ENCODE measurements around the gene ADAM29.

The ADAM29 gene

DNA sequence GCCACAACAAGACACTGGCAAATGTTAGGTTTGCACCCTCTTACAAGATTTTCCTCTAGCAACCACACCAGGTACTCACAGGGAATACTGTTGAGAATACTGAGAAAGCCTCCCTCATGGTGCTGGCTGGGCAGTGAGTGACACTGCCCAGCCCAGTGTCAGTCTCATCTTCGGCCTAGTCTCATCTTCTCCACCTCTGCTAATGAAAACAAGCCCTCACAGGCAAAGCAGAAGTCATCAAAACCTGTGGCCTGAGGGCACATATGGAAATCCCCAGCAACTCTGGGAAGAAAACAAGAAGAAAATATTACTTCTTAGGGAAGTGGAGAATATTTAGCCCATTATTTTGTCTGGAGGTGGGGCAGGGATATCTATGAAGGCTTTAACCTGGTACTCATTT lies 7.9 kb upstream of the ADAM29 start:
- ATAC-seq = no peak

DNA sequence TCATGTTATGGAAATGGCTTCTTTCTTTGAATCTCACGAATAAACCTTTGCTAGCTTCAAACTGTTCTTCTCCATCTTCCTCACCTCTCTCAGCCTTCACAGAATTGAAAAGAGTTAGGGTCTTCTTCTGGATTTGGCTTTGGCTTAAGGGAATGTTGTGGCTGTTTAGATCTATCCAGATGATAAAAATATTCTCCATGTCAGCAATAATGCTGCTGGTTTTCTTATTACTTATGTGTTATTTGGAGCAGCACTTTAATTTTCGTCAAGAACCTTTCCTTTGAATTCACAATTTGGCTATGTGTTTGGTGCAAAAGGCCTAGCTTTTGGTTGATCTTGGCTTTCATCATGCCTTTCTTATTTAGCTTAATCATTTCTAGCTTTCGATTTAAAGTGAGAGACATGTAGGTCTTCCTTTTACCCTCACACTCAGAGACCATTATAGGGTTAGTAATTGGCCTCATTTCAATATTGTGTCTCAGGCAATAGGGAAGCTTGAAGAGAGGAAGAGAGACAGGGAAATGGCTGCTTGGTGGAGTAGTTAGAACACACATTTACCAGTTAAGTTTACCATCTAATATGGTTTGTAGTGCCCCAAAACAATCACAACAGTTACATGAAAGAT lies 5.1 kb upstream of the ADAM29 start:
- no peak for TF ChIP-seq ZFP30 (CRISPR knock-in tag; IDR thresholded peaks at IDR 0.05)
- no peak for TF ChIP-seq ZNF8 (CRISPR knock-in tag; IDR thresholded peaks at IDR 0.05)
- no peak for TF ChIP-seq ISL1 (CRISPR knock-in tag; IDR thresholded peaks at IDR 0.05)
- TF ChIP-seq ZNF70 (CRISPR knock-in tag; IDR thresholded peaks at IDR 0.05) = no peak
- TF ChIP-seq, protein P1, sequence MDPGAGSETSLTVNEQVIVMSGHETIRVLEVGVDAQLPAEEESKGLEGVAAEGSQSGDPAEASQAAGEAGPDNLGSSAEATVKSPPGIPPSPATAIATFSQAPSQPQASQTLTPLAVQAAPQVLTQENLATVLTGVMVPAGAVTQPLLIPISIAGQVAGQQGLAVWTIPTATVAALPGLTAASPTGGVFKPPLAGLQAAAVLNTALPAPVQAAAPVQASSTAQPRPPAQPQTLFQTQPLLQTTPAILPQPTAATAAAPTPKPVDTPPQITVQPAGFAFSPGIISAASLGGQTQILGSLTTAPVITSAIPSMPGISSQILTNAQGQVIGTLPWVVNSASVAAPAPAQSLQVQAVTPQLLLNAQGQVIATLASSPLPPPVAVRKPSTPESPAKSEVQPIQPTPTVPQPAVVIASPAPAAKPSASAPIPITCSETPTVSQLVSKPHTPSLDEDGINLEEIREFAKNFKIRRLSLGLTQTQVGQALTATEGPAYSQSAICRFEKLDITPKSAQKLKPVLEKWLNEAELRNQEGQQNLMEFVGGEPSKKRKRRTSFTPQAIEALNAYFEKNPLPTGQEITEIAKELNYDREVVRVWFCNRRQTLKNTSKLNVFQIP (CRISPR knock-in tag; IDR thresholded peaks at IDR 0.05; ENCODE audit: borderline replicate concordance, low read depth) = no peak
- TF ChIP-seq, protein P2, sequence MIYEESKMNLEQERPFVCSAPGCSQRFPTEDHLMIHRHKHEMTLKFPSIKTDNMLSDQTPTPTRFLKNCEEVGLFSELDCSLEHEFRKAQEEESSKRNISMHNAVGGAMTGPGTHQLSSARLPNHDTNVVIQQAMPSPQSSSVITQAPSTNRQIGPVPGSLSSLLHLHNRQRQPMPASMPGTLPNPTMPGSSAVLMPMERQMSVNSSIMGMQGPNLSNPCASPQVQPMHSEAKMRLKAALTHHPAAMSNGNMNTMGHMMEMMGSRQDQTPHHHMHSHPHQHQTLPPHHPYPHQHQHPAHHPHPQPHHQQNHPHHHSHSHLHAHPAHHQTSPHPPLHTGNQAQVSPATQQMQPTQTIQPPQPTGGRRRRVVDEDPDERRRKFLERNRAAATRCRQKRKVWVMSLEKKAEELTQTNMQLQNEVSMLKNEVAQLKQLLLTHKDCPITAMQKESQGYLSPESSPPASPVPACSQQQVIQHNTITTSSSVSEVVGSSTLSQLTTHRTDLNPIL (CRISPR knock-in tag; IDR thresholded peaks at IDR 0.05; ENCODE audit: low read depth) = no peak
- TF ChIP-seq ZNF565 (CRISPR knock-in tag; conservative IDR thresholded peaks at IDR 0.05; ENCODE audit: low read depth) = no peak
- no peak for TF ChIP-seq TCF4 (CRISPR knock-in tag; IDR thresholded peaks at IDR 0.05; ENCODE audit: borderline replicate concordance)
- TF ChIP-seq, protein P3, sequence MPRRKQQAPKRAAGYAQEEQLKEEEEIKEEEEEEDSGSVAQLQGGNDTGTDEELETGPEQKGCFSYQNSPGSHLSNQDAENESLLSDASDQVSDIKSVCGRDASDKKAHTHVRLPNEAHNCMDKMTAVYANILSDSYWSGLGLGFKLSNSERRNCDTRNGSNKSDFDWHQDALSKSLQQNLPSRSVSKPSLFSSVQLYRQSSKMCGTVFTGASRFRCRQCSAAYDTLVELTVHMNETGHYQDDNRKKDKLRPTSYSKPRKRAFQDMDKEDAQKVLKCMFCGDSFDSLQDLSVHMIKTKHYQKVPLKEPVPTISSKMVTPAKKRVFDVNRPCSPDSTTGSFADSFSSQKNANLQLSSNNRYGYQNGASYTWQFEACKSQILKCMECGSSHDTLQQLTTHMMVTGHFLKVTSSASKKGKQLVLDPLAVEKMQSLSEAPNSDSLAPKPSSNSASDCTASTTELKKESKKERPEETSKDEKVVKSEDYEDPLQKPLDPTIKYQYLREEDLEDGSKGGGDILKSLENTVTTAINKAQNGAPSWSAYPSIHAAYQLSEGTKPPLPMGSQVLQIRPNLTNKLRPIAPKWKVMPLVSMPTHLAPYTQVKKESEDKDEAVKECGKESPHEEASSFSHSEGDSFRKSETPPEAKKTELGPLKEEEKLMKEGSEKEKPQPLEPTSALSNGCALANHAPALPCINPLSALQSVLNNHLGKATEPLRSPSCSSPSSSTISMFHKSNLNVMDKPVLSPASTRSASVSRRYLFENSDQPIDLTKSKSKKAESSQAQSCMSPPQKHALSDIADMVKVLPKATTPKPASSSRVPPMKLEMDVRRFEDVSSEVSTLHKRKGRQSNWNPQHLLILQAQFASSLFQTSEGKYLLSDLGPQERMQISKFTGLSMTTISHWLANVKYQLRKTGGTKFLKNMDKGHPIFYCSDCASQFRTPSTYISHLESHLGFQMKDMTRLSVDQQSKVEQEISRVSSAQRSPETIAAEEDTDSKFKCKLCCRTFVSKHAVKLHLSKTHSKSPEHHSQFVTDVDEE (CRISPR knock-in tag; IDR thresholded peaks at IDR 0.05) = no peak
- no peak for TF ChIP-seq BACH2 (CRISPR knock-in tag; IDR thresholded peaks at IDR 0.05; ENCODE audit: borderline replicate concordance)
- TF ChIP-seq ZFP3 (CRISPR knock-in tag; IDR thresholded peaks at IDR 0.05) = no peak
- no peak for TF ChIP-seq ZC3H10 (CRISPR knock-in tag; IDR thresholded peaks at IDR 0.05)
- TF ChIP-seq GLIS3 (CRISPR knock-in tag; IDR thresholded peaks at IDR 0.05) = no peak
- no peak for ATAC-seq

More for the DNA sequence above, 7.9 kb upstream of the ADAM29 start:
- TF ChIP-seq, protein P3 (CRISPR knock-in tag; IDR thresholded peaks at IDR 0.05) = no peak
- no peak for TF ChIP-seq GLIS3 (CRISPR knock-in tag; IDR thresholded peaks at IDR 0.05)
- no peak for TF ChIP-seq CSDC2 (CRISPR knock-in tag; IDR thresholded peaks at IDR 0.05)
- TF ChIP-seq, protein P2 (CRISPR knock-in tag; IDR thresholded peaks at IDR 0.05; ENCODE audit: low read depth) = no peak
- TF ChIP-seq TCF4 (CRISPR knock-in tag; IDR thresholded peaks at IDR 0.05; ENCODE audit: borderline replicate concordance) = no peak

DNA sequence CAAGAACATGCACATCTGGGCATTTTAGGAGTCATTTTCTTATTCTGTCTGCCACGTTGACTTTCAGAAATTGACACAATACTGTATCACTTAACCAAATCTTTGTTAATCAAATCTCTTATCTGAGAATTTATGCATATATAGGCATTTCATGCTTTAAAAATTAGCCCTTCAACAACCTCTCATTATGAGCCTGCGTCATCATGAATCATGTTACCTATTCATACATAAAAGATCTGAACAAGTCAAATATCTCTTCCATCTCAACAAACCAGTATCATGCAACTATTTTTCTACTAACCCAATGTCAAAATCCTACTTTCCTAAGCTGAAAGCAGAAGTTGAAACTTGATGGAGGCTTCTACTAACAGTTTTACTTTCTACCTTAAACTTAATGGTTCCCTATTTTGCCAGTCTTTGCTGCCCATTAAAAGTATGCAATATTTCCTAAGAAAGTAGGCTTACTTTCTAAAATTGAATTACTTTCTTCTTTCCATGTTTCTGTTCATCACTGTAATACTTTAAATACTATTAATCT lies 1.8 kb downstream of the ADAM29 start:
- no peak for ATAC-seq
- no peak for TF ChIP-seq PPARA (CRISPR knock-in tag; IDR thresholded peaks at IDR 0.05; ENCODE audit: borderline replicate concordance)
- TF ChIP-seq SNAI2 (CRISPR knock-in tag; IDR thresholded peaks at IDR 0.05) = no peak
- TF ChIP-seq, protein P4, sequence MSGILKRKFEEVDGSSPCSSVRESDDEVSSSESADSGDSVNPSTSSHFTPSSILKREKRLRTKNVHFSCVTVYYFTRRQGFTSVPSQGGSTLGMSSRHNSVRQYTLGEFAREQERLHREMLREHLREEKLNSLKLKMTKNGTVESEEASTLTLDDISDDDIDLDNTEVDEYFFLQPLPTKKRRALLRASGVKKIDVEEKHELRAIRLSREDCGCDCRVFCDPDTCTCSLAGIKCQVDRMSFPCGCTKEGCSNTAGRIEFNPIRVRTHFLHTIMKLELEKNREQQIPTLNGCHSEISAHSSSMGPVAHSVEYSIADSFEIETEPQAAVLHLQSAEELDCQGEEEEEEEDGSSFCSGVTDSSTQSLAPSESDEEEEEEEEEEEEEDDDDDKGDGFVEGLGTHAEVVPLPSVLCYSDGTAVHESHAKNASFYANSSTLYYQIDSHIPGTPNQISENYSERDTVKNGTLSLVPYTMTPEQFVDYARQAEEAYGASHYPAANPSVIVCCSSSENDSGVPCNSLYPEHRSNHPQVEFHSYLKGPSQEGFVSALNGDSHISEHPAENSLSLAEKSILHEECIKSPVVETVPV (CRISPR knock-in tag; IDR thresholded peaks at IDR 0.05) = no peak
- TF ChIP-seq GLIS3 (CRISPR knock-in tag; IDR thresholded peaks at IDR 0.05) = no peak
- no peak for TF ChIP-seq ZFP30 (CRISPR knock-in tag; IDR thresholded peaks at IDR 0.05)
- TF ChIP-seq ZFP3 (CRISPR knock-in tag; IDR thresholded peaks at IDR 0.05) = no peak
- TF ChIP-seq ZNF565 (CRISPR knock-in tag; conservative IDR thresholded peaks at IDR 0.05; ENCODE audit: low read depth) = no peak
- TF ChIP-seq ESRRG (CRISPR knock-in tag; IDR thresholded peaks at IDR 0.05) = no peak
- no peak for TF ChIP-seq ZNF8 (CRISPR knock-in tag; IDR thresholded peaks at IDR 0.05)
- no peak for TF ChIP-seq BACH2 (CRISPR knock-in tag; IDR thresholded peaks at IDR 0.05; ENCODE audit: borderline replicate concordance)
- TF ChIP-seq TOX (CRISPR knock-in tag; IDR thresholded peaks at IDR 0.05; ENCODE audit: borderline replicate concordance) = no peak
- TF ChIP-seq RARB (CRISPR knock-in tag; IDR thresholded peaks at IDR 0.05) = no peak
- TF ChIP-seq, protein P1 (CRISPR knock-in tag; IDR thresholded peaks at IDR 0.05; ENCODE audit: borderline replicate concordance, low read depth) = no peak
- TF ChIP-seq ARNTL (CRISPR knock-in tag; IDR thresholded peaks at IDR 0.05; ENCODE audit: borderline replicate concordance, low read depth) = no peak
- TF ChIP-seq ZC3H10 (CRISPR knock-in tag; IDR thresholded peaks at IDR 0.05) = no peak

Measured in SK-N-SH treated with all-trans-retinoic acid at 6 μM for 48 hours (cell line).